GM18873 (cell line): Measurements from ENCODE around the gene TH.

Experiments used
- ATAC-seq: cut with Tn5 transposase; IDR thresholded peaks from one replicate; pipeline ENCODE4 v1.9.1; 2021; ENCODE audit warnings: mild to moderate bottlenecking, moderate library complexity, moderate number of reproducible peaks; ENCODE audit not compliant: unreplicated experiment, low FRiP score

TH gene

GRCh38 chr11:2209370-2209801 lies 37.8 kb upstream of the TH start:
- no peak for ATAC-seq

- no peak for ATAC-seq
These were observed 37.2 kb upstream of the TH start for GRCh38 chr11:2208691-2209369.

DNA sequence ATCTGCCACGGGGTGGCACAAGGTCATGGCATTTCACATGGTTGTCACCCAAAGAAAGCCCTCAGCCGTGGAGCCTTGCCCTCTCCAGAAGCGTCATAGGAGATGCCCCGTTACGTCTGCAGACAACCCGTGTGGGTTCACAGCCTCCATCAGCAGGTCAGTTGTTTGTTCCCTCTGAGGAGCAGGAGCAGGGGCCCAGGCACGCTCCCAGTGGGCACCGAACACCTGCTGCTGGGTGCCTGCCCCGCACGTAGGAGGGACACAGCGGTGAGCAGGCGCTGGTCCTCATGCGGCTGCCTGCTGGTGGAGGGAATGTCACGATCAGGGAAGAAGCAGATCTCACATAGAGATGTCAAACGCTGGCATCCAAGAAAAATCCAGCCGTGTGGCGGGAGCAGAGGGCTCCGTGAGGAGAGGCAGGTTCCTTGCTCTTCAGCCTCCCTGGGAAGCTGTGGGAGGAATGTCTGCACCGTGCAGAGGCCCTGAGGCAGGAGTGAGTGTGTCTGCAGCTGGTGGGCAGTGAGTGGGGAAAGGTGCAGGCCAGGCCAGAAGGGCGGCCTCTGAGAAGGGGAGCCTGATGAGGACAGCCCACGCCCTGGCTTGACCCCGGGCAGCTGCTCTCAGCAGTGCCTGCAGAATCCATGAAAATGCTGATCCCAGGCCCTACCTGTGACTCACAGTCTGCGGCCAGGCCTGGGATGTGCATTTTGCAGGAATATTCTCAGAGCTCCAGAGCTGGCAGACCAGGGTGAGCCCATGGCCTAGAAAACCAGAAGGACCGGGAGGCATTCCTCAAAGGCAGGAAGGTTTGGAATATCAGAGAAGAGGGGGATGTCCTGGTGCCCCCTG lies 36.4 kb upstream of the TH start:
- ATAC-seq: no peak

DNA sequence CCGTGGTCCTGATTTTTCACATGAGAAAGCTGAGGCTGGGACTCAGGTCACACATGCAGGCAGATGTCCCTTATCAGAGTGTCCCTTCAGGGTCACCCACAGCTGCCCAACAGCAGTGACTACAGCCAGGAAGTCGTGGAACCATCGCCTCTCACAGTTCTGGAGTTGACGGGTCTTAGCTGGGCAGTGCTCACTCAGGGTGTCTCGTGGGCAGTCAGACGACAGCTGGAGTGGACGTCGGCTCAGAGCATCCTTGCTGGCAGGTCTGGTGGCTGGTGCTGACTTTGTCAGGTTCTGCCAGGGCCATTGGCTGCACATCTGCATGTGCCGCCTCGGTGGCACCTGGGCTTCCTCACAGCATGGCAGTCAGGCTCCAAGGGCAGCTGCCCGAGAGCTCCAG lies 35.6 kb upstream of the TH start:
- no peak for ATAC-seq

DNA sequence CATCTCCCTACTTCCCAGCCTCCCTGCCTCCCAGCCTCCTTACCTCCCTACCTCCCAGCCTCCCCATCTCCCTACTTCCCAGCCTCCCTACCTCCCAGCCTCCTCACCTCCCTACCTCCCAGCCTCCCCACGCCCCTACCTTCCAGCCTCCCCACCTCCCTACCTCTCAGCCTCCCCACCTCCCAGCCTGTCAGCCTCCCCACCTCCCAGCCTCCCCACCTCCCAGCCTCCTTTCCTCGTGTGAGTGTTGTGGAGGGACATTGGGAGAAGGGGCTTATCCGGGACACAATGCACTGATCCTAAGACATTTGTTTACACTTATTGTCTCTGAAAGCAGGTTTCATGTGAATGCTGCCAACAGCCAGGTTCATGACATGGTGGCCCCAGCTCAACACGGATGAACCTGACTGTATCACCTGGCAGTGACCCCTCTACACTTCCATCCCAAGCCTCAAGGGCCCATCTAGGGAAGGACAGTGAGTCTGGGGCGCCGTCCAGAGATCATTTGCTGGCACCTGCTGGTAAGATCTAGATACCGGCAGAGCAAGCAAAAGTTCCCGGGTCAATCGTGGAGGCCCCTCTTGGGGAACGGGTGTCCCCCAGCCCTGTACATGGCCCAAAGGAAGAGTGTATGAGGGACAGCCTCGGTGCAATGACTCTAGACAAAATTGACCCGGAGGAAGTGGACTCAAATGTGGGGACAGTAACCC lies 34.5 kb upstream of the TH start:
- no peak for ATAC-seq

DNA sequence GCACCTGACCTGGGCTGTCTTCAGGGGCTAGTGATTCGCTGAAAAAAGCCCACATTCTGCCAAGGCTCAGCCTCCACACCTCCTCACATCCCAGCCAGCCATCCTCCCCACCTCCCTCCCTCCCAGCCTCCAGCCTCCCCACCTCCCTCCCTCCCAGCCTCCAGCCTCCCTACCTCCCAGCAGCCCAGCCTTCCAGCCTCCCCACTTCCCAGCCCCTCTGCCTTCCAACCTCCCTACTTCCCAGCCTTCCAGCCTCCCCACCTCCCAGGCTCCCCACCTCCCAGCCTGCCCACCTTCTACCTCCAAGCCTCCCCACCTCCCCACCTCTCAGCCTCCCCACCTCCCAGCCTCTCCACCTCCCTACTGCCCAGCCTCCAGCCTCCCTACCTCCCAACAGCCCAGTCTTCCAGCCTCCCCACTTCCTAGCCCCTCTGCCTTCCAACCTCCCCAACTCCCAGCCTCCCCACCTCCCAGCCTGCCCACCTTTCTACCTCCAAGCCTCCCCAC lies 33.7 kb upstream of the TH start:
- ATAC-seq: no peak

DNA sequence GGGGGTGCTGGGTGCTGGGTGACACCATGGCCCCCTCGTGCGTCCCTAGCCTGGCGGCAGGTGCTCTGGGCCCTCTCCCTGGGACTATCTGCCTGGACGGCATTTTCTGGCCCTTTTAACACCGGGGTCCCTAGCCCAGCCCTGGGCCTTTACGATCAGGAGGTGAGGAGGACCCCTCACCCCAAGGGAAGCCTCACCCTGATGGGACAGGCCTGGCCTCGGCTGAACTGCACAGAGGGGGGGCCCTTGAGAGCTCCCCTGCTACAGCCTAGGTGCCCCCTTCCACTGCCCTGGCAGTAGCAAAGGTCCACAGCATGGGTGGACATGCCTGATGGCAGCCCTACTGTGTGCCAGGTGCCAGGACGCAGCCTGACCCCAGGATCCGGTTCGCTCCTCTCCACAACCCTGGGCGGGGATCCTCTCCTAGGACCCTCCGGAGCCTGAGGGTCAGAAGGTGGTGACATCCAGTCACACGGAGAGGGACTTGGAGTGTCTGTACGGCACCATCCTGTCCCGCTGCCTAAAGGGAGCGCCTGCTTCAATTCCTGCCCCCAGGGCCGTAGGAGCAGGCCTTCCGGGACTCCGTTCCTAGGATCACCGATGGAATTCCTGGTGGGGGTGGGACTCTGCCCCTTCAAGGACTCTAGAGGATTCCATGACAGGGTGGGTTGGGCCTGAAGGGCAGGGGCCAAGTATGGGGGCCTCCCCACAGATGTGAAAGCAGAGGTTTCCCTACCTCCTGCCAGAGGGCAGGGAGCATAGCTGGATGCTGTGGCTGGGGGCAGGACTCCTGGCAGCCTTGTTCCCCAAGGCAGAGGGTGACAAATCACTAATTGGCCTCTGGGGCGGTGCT lies 33.0 kb upstream of the TH start:
- no peak for ATAC-seq

DNA sequence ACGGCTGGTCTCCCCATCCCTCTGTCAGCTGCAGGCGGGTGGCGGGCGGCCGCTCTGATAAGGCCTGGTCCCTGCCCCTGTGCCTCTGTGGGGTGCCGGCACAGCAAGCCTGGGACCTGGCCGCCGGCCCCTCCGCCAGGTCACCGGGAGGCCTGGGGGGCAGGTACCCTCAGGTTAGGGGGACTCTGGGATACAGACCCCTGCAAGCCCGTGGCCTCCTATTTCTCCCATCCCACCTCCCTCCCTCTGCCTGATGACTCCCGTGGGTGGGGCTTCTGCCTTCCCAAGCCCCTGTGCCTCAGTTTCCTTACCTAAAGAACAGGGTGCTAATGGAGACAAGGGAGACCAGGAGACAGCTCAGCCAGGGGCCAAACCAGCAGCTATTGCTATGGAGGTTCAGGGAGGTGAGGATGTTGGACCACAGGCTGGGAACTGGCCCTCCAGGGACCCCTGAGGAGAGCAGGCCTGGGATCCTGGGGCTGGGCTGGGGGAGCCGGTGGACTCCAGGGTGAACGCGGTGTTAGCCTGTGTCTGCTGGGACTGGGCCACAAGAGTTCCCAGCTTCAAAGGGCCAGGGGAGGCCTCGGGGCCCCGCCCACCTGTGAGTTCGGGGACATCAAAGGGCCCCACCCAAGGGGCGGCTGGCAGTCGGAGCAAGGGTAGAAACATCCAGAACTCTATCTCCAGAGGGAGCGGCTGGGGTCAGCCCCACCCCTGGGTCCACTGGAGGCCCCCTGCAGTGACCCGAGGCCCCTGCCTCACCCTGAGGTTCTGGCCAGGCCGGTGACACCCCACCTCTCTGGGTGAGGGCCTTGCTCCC lies 32.0 kb upstream of the TH start:
- ATAC-seq: no peak

DNA sequence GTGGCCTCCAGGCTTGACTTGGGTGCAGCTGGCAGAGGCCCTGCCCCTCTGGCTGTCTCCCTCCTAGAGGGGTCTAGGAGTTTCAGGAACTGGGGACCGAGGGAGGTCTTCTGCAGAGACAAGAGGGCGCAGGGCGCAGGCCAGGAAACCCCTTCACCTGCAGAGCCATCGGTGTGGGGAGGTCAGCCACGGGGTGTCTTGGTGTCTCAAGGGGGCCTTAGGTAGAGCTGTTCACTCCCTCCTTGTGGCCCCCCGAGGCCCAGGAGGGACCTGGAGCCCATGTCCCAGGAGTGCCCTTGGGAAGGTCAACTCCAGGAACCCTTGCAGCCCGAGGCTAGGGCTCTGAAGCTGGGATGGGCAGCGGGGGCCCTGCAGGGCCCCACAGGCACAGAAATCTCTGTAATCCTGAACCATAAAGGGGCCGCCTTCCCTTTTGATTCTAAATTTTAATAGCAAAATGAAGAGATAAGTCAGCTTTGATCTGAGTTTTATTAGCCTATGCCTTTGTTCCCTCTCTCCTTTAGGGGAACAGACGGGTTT lies 31.4 kb upstream of the TH start:
- ATAC-seq: no peak

DNA sequence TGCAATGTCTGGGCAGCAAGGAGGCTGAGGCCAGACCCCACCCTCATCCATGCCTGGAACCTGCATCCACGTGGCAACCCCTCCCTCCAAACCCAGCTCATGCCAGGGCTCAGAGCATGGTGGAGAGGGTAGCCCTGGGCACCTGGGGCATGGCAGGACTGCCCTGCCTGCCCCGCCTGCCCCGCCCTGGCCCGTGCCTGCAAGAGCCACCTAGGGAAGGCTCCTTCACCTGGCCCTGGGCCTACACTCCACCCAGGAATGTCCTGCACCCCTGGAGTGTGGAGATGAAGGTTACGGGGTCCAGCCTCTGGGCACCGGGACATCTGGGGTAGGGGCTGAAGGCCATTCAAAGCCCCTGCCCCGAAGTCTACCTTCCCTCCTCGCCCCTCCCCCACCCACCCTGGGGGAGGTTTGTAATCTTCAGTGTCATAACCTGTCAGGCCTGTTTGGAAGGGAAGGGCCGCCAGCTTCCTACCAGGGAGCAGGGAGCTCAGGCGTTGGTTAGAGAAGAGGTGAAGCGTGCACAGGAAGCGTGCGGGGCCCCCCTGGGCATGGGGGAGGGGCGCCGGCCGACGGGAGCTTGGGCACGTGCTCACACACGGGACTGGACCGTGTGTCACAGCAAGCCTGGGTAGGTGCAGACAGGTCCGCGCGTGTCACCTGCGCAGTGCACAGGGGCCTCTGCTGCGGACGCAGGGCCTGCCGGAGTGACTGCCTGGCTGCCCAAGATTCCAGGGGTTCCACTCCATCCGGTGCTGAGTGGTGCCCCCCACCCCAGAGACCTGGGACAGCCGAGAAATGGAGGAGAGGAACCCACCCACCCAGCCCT lies 30.7 kb upstream of the TH start:
- no peak for ATAC-seq

DNA sequence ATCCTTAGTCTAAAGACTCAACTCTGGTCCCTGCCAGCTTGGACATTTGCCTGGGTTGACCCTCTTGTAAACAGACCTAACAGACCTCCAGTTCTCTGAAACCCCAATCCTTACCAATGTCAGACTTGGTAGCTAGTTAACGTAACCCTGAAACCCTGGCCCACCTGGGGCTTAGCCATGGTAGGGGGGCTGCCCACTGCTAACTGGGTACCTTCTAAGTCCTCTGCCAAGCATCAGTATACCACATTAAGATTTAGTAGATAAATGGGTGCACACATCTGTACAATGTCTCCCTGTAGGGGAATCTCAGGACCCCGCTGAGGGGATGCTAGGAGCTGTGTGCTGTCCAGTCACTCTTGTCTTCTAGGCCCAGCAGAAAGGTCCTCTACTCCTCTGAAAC lies 29.9 kb upstream of the TH start:
- no peak for ATAC-seq

- no peak for ATAC-seq
These were observed 29.4 kb upstream of the TH start for GRCh38 chr11:2200957-2201519.

DNA sequence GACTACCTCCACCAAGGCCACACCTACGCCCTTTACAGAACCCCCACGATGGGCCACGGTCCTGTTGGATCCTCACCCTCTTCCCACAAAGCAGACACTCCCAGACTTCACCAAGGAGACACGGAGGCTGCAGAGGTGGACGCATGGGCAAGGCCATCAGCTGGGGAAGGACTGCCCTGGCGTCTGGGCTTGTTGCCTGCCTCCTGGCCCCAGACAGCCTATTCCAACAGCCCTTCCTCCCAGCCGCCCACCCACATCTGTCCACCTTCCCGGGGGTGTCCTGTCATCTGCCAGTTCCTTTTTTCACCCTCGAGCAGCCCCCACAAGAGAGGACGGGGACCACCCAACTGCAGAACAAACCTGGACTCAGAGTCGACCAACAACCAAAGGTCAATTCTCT lies 28.9 kb upstream of the TH start:
- ATAC-seq: no peak

DNA sequence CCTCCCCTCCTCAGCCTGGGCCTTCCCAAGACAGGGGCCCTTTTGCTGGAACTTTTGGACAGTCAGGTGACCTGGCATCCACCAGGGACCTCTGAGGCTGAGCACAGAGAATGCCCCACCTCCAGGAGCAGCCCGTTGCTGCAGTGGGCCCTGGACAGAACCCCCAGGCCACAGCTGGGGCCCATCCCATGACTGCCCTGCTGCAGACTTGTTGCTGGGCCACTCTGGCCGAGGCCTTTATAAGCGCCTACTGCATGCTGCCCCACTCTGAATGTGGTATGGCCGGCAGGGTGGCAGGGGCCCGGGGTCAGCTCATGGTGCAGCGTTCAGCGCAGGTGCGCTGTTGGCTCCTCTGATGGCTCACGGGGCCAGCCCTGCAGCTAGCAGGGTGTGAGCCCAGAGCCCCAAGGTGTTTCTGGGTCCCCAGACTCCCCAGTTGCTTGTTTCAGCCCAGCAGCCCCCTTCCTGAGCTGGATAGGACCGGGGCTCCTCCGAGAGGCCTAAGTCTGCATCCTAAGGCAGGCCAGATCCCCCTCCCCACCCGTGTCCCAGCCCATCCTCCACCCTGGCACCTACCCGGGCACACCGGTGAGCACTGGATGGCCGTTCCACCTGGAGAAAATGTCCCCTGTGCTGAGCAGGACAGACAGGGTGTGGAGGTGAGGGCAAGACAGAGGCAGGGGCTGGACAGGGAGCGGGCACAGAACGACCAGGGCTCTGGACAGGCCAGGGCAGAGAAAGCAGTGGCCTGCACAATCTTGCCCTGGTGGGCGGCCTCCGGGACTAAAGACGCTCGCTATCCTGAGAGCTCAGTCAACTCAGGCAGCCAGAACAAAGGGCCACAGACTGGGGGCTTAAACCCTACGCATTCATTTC lies 28.1 kb upstream of the TH start:
- no peak for ATAC-seq

DNA sequence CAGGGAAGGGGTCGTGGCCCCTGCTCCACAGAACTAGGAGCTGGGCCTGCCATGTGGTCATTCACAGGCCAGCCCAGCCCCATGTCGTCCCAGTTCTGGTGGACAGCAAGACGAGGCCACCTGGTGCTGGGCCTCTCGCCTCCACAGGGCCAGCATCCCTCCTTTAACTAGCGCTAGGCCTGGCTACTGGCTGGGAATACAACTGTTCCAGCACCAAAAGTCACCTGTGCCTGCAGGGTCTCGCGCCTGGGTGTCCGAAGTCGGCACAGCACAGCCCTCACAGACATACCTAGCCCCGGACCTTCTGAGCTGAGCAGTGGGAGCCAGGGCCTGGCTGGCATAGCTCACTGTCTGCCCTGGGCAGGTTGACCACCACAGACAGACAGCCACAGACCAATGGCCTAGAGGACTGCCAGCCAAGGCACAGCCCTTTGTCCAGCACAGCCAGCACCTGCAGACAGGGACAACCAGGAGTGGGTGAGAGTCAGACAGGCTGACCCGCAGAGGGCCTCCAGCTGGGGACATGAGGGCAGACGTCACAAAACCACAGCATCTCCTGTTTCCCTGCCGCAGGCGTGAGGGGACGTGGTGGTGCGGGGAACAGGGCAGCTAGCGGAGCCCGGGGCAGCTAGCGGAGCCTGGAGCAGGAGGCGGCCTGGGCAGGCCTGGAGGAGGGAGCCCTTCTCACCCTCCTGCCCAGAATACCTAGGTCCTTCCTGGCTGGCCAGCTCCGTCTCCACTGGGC lies 27.2 kb upstream of the TH start:
- no peak for ATAC-seq

DNA sequence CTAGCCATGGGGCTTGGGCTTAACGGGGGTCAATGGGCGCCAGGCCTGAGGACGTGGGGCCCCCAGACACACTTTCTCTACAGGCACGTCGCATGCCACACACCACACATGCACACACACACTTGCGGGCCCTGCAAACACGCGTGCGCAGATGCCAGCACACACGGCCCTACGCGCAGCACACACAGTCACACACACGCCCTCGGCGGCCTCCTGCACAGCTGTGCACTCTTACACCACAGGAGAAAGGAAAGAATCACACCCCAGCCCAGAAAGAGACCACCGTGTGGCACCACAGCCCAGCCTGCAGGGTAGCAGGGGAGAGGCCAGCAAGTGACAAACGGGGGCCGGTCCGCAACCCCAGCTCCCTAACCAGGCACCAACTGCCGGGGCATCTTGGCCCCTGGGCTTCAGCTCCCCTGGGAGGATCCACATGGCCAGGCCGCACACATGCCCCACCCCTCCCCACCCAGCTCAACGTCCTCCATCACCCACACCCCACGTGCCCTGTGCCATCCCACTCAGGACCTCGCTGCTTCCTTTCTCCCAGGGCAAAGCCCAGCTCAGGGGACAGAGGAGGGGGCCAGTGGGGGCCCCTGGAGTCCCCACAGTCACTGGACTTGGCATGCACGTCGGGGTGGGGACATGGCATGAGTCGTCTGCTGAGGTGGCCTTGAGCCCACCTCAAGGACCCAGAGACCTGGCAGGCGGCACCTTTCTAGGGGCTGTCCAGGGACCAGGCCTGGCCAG lies 26.3 kb upstream of the TH start:
- ATAC-seq: no peak
